Mammary epithelial cell (primary cell): ENCODE data around the gene SPCS3.

Source experiments
- EZH2 ChIP-seq: IDR thresholded peaks from 2 replicates; pipeline ENCODE4 v1.6.1; 2012; ENCODE audit warnings: low read length, inconsistent platforms, borderline replicate concordance
- TF ChIP-seq, protein P1 (sequence below), 2 donors: IDR thresholded peaks in 1 of 2; conservative IDR thresholded peaks in 1 of 2; 2 replicates each; pipeline ENCODE4 v1.5.1; 2011 to 2012; ENCODE audit warnings: inconsistent platforms in 2 of 2, low read length in 2 of 2, mild to moderate bottlenecking in 2 of 2, control low read depth in 1 of 2, low read depth in 1 of 2; ENCODE audit not compliant: insufficient read depth in 1 of 2; ENCODE audit errors: extremely low read depth in 1 of 2

DNA sequence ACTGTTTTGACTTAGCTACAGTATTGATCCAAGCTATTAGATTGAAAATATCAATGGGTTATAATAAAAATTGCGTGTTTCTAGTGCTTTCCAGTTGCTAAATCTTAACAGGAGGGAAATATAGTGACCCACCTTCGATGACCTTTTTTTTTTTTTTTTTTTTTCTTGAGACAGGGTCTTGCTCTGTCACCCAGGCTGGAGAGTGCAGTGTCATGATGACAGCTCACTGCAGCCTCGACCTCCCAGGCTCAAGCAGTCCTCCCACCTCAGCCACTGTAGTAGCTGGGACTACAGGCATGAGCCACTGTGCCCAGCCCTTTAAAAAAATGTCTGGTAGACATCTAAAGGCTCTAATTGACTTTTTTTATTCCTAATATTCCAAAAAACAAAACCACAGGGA, 47.0 kb upstream of the SPCS3 start:
- TF ChIP-seq, protein P1, sequence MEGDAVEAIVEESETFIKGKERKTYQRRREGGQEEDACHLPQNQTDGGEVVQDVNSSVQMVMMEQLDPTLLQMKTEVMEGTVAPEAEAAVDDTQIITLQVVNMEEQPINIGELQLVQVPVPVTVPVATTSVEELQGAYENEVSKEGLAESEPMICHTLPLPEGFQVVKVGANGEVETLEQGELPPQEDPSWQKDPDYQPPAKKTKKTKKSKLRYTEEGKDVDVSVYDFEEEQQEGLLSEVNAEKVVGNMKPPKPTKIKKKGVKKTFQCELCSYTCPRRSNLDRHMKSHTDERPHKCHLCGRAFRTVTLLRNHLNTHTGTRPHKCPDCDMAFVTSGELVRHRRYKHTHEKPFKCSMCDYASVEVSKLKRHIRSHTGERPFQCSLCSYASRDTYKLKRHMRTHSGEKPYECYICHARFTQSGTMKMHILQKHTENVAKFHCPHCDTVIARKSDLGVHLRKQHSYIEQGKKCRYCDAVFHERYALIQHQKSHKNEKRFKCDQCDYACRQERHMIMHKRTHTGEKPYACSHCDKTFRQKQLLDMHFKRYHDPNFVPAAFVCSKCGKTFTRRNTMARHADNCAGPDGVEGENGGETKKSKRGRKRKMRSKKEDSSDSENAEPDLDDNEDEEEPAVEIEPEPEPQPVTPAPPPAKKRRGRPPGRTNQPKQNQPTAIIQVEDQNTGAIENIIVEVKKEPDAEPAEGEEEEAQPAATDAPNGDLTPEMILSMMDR (conservative IDR thresholded peaks at IDR 0.05 in 1 of 2, IDR thresholded peaks at IDR 0.05 in 1 of 2; ENCODE audit: extremely low read depth in 1 of 2, insufficient read depth in 1 of 2, low read depth in 1 of 2, low read length in 2 of 2): no peak
- no peak for TF ChIP-seq EZH2
